Stimulated activated CD4-positive, alpha-beta T cell treated with anti-CD3 and anti-CD28 coated beads, Interleukin-2, amount 100 ng/mL, for 24 hours (primary cell): ENCODE results near the gene PPP1CC.

ENCODE experiments used
- DNase-seq, 2 donors: peaks; one replicate each; pipeline ENCODE4 v3.0.0-alpha.2; 2020

PPP1CC gene

GRCh38 chr12:110684312-110684836, 58.3 kb downstream of the PPP1CC start:
- no peak for DNase-seq

DNA sequence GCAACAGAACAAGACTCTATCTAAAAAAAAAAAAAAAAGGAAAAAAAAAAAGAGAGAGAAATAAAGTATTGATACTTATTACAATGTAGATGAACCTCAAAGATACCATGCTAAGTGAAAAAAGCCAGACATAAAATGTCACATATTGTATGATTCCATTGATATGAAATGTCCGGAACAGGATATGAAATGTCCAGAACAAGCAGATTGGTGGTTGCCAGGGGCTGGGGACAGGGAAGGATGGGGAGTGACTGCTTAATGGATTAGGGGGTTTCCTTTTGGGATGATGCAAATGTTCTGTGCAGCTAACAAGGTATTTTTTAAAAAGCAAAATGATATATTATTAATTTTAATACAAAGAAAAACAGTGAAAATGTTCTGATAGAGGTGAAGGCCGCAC, 58.8 kb downstream of the PPP1CC start:
- DNase-seq = no peak

DNA sequence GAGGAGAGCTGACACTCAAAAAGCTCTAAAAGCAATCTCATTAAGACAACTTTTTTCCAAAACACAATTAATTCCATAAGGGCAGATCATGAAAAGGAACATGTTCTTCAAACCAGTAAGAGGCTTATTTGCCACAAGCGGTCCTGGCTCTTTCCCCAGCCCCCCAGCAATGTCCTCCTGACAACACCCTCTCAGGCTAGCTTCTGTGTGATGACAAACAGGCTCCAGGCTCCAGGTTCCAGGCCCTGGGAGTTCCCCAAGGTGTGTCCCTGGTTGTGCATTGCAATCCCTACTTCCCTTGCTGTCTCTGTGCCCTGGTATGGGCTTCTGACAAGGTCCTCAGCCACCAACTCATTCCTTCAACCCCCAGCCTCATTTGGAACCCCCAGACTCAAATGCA, 62.7 kb downstream of the PPP1CC start:
- DNase-seq = no peak

DNA sequence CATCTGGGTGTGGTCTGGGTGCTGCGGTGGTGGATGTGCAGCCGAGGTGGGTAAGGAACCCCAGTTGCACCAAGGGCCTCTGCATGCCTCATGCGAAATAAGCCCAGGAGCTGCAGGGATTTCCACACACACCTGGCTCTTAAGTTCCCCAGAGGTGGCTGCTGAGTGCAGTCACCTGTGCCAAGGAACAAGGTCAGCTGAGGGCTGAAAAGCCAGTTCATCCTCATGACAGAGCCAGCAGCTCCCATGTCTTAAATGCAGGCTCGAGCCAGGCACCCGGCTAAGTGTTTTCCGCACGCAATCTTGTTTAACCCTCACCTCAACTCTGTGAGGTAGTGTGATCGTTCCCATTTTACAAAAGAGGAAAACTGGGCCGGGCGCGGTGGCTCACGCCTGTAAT, 63.5 kb downstream of the PPP1CC start:
- DNase-seq = no peak

DNA sequence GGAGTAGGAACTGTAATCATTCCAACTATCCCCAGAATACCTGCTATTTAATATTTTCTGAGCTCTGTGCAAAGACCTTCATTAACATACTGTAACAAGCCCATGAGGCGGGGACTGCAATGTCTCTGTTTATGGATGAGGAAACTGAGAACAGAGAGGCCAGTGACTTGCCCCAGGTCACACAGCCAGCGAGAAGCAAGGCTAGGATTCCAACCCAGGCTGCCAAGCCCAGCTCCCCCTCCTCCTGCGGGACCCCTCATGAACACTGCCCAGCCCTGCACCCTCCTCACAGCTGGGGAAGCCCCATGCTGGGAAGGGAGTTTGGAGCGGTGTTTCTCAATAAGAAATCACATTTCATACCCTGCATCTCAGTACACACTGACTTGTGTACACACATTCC, 64.7 kb downstream of the PPP1CC start:
- no peak for DNase-seq

DNA sequence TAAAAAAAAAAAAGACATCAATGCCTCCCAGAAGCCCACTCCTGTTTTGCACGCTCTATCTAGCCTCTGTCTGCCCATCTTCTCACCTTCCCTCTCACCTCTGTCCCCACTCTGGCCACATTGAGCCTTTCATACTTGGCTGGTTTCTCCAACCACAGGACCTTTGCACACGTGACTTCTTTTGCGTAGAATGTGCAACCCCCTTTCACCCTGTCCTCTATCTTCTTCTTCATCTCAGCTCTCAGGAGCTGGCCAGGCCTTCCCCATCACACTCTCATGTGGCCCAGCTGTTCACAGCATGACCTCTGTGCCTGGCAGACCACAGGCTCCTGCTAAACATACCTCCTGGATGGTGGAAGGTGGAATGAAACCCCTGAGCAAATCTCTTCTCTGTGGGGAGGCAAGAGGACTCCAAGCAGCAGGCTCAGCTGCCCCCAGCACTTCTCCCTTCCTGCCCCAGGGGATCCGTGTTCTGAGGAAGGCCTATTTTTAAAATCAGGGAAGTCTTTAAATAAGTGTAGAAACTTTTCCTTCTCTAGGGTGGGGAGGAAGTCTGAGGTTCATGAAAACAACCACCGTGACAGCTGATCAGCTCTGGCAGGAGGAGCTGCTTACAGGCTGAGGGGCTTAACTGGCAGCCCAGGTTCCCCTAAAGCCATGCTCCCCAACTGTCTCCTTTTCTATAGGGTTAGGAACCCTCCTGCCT, 65.3 kb downstream of the PPP1CC start:
- DNase-seq = no peak

DNA sequence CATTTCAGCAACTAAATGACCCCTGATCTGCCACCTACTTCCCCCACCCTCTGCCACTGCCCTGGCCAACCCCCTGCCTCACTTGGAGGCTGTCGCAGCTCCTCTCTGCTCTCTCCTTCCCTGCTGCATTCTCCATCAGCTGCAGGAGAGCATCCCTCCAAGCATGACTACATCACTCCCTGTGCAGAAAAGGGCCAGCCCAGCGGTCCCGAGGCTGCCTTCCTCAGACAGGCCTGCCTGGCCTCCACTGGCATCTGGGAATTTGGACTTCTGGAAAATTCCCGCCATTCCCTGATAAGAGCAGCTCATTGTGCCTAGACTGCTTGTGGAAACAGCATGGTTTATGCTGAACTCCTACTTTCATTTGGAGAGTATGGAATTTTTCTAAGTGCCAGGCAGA, 66.5 kb downstream of the PPP1CC start:
- no peak for DNase-seq

DNA sequence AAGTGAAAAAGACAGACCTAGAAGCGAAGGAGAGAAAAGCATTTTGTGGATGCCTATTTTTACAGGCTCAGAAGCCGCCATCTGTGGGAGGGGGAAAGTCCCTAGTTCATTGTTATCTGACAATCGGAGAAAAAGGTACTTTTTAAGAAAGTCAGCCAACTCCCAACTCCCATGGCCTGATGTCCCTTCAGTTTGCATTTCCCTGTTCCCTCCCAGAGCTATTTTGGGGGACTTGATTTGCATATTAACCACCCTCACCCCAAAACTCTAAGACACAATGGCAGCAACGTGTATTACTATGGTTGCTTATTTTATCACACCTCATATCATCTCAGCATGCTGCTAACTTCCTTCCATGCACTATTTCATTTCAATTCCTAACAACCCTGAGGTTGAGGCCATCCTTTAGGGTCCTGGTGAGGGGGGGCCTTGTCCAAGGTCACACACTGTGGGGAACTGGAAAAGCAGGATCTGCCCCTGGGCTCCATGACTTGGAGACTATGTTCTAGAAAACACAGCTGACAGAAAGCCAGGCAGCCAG, 72.5 kb downstream of the PPP1CC start:
- peak; percentile 44 to 61 for DNase-seq
